LNCaP clone FGC (cell line): ENCODE measurements around the gene MTCL1.

Experiments used
- DNase-seq: peaks from one replicate; pipeline ENCODE4 v3.0.0-alpha.2; 2011; ENCODE audit warnings: low read depth
- H3K4me3 ChIP-seq: 2 replicates; pipeline ENCODE4 v1.5.1; 2011; ENCODE audit warnings: mild to moderate bottlenecking, low read depth, low read length, control low read depth
- CTCF ChIP-seq: IDR thresholded peaks from 2 replicates; pipeline ENCODE4 v1.5.1; 2012; ENCODE audit warnings: mild to moderate bottlenecking; ENCODE audit not compliant: control insufficient read depth, insufficient read depth; ENCODE audit errors: extremely low read depth

Gene MTCL1

GRCh38 chr18:8806798-8807487 lies 101.6 kb downstream of the MTCL1 start:
- no peak overlapping the region for H3K4me3 ChIP-seq
- TF ChIP-seq CTCF, result no peak
- DNase-seq, result no peak

GRCh38 chr18:8807488-8807805 lies 102.1 kb downstream of the MTCL1 start:
- no peak for DNase-seq
- no peak overlapping the region for H3K4me3 ChIP-seq
- no peak for TF ChIP-seq CTCF

GRCh38 chr18:8808001-8808400 lies 102.6 kb downstream of the MTCL1 start:
- TF ChIP-seq CTCF, result no peak
- DNase-seq, result no peak
- H3K4me3 ChIP-seq, result no peak overlapping the region

GRCh38 chr18:8809514-8809913 lies 104.2 kb downstream of the MTCL1 start:
- no peak for DNase-seq
- no peak overlapping the region for H3K4me3 ChIP-seq
- no peak for TF ChIP-seq CTCF

GRCh38 chr18:8810157-8810556 lies 104.8 kb downstream of the MTCL1 start:
- no peak overlapping the region for H3K4me3 ChIP-seq
- no peak for DNase-seq
- no peak for TF ChIP-seq CTCF

- H3K4me3 ChIP-seq, result no peak overlapping the region
- no peak for DNase-seq
- TF ChIP-seq CTCF, result no peak
Measured at GRCh38 chr18:8811115-8811514, 105.8 kb downstream of the MTCL1 start.

- DNase-seq, result no peak
- H3K4me3 ChIP-seq, result no peak overlapping the region
- no peak for TF ChIP-seq CTCF
Measured at GRCh38 chr18:8812631-8813030, 107.3 kb downstream of the MTCL1 start.
